HG02970 (cell line): ENCODE data around the gene CEP83.
"Not testable (repeated sequence)": the region's sequence is repeated elsewhere in the genome, so short reads cannot be mapped to it uniquely, and the experiment has no call there.

Experiments used
- ATAC-seq: cut with Tn5 transposase; IDR thresholded peaks from one replicate; pipeline ENCODE4 v1.9.1; 2021; ENCODE audit warnings: mild to moderate bottlenecking, moderate library complexity, moderate number of reproducible peaks; ENCODE audit not compliant: unreplicated experiment, low FRiP score

Gene CEP83

DNA sequence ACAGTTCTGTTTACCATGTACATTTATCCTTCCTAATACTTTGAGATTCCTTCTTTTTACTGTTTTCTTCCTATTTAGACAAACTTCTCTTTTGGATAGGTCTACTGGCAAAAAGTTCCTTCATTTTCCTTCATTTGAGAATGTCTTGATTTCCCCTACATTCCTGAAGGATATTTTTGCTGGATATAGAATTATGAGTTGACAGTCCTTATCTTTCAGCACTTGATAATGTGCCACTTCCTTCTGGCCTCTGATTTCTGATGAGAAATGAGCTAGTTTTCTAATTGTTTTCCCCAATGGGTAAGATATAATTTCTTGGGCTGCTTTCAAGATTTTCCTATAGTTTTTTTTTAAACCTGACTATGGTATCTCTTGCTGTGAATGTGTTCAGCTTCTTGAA is 75.6 kb downstream of the CEP83 start:
- ATAC-seq = no peak

DNA sequence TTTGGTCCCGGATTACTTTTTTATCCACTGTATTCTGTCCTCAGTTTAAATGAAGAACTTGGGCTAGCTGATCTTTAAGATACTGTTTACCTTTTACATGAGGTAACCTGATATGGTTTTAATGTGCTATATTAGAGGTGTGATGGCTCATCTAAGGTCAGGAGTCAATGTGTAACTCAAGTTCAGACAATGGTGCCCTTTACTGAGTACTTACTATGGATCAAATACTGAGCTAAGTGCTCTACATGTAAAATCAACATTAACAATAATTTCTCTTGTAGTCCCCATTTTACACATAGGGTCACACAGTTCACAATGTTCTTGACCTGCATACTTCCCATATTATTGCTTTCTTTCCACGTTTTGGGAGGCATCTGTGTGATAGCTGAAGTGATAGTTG is 79.2 kb downstream of the CEP83 start:
- ATAC-seq = no peak

DNA sequence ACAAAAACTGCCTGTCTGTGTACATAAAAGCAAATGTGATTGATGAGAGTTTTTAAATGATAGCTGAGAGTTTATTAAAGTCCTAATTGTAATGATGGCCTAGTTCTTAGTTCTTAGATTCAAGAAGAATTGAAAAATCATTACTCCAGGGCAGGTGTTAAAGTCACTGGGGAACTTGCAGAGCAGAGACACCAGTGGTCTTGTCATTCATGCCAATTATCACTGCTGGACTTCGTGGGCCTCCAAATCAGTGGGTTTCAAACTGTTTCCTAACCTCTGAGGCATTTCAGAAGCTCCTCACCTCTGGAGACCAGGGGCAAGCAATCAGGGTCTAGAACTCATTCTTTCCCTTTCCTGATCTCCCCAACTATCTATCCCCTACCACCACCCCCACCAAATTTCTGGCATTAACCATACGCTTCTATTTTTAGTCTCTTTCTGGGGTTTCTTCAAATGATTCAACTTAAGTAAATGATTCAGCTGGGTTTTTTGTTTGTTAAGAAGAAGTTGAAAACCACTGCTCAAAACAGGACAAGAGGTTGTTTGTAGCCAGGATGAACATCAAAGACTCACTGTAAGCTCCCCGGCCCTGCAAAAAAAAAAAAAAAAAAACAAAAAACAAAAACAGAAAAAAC is 80.1 kb downstream of the CEP83 start:
- no peak for ATAC-seq

DNA sequence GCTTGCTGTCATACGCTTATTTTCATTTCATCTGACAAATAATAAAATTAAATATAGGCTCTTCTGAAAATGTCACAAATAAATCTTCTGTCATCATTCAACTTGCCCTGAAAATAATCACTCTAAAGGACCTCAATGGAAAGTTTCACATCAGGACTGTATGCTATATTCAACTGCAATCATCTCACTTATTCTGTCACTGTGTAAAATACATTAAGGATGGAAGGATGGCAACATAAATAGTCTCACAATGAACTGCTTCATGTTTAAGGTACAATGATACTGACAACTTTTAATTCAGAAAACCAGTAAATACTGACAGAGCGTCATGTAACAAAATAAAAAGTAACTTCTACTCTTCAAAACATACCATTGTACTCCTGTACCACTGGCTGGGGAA is 82.1 kb downstream of the CEP83 start:
- ATAC-seq = no peak

DNA sequence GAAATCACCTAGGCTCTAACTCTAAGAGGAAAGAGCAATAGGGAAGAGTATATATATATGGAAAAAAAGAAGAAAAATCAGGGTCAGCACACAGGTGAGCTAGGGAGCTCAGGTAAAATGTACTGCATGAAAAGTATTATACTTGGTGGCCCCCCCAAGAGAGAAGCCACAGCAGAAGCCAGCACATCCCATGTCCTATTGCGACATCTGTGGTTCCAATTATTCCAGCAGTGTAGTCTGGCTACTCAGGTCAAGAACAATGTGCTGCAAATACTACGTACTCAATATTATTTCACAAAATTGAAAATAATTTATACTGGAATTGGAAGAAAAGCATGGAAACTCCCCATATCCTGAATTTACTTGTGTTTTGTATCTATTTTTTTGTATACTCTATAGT is 85.5 kb downstream of the CEP83 start:
- no peak for ATAC-seq

DNA sequence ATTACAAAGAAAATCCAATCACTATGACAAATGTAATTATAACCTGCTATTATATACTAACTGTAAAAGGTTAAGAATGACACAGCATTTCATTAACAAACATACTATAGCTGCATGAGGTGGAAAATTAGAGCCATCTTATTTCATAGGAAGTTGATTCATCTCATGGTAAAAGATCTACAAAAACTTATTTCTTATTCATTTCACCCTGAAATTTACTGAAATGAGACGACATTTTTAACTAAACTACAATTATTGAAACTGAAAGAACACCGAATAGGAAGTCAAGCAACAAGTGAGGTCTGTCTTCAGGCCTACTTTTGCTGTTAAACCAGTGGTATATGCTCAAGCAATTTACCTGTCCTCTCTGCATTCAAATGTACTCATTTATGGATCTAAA is 87.2 kb downstream of the CEP83 start:
- no peak for ATAC-seq

DNA sequence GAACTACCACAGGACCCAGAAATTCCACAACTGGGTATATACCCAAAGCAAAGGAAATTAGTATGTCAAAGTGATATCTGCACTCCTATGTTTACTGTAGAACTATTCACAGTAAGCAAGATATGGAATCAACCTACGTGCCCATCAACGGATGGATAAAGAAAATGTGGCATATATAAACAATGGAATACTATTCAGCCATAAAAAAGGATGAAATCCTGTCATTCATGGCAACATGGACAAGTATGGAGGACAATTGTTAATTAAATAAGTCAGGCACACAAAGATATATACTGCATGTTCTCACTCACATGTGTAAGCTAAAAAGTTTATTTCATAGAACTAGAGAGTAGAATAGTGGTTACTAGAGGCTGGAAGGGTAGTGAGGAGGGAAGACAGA is 97.0 kb downstream of the CEP83 start:
- no peak for ATAC-seq

DNA sequence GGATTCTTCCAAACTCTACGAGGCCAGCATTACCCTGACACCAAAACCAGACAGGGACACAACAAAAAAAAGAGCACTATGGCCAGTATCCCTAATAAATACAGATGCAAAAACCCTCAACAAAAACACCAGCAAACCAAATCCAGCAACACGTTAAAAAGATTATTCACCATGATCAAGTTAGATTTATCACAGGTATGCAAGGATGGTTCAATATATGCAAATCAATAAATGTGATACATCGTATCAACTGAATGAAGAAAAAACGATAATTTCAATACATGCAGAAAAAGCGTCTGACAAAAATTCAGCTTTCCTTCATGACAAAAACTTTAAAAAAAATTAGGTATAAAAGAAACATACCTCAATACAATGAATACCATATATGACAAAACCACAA is 99.9 kb downstream of the CEP83 start:
- ATAC-seq = no peak

DNA sequence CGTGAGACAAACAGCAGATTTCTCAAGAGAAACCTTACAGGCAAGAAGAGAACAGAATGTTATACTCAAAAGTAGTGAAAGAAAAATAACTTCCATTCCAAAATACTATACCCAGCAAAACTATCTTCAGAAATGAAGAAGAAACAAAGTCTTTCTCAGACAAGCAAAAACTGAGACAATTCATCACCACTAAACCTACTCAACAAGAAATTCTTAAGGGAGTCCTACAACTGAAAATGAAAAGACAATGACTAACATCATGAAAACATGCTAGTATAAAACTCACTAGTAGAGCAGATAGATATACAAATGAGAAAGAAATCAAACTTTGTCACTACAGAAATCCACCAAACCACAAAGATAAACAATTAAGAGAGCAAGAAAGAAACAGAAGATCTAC is 106.5 kb downstream of the CEP83 start:
- ATAC-seq = no peak

DNA sequence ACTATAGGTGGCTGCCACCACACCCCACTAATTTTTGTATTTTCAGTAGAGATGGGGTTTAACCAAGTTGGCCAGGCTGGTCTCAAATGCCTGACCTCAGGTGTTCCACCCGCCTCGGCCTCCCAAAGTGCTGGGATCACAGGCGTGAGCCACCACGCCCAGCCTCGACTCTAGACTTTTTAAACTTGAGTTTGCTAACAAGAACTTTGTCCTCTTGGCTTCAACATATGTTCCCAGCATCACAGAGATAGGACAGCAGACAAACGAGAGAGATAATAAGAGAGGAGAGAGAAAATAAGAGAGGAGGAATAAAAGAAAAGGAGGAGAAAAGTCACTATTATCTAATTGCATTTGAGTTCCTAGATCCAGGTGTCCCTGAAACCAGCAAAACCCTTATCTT is 119.1 kb downstream of the CEP83 start:
- no peak for ATAC-seq

DNA sequence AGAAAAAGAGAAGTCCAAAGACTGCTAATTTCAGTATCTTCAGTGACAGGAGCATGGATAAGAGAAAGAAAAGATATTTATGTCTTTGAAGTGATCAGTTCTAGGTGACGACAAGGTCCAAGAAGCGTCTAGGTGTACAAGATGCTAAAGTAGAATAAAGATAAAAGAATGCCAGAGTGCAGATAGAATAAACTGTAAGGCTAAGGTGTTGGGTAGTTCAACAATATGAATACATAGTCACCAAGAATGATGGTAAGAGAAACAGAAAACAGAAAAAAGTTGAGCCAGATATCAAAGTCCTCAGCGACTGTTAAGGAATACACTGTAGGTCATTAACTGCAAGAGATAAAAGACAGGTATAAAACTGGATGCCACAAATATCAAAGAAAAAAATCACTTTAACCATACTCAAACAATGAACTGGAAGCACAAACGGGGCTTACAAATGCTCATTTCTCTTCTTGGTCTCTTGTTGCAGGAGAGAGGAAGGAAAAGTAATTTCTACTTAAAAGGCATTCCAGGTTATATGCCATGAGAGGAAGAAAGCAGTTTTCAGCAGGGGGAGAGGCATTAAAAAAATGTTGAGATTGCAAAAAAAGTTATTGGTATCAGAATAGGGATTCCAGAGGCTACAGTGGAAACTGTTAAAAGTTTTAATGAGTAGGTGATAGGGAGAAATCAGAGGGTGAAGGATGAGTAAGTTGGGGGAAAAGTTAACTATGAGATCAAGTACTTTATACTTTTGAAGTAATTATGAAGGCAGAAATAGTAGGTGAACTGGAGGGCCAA is 121.5 kb downstream of the CEP83 start:
- ATAC-seq = no peak

DNA sequence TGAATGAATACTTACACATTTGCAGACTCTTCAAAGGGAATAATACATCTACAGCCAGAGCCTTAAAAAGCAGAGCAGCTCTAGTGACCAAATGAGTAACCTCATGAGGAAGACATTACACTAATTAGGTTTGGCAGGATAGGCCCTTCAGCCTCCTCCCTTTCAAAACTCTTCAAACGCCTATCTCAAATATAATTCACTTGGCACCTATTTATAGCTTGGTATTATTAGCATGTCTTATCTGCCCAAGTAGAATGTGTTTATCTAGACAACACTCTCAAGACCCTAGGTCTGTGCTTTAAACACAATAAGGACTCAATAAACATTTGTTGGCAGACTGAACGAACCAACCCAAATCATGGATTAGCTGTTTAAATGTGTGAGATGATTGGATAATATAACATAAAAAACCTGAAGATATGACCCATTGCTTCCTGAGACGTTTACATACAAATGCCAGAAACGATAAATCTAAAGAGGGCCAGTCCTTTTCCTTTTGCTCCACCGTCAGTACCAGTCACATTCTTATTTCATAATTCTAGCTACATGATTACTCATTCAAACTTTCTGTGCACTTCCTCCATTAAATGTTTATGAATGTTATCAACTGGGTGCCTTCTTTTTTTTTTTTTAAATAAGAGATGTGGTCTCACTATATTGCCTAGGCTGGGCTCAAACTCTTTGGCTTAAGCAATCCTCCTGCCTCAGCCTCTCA is 123.3 kb downstream of the CEP83 start:
- no peak for ATAC-seq

DNA sequence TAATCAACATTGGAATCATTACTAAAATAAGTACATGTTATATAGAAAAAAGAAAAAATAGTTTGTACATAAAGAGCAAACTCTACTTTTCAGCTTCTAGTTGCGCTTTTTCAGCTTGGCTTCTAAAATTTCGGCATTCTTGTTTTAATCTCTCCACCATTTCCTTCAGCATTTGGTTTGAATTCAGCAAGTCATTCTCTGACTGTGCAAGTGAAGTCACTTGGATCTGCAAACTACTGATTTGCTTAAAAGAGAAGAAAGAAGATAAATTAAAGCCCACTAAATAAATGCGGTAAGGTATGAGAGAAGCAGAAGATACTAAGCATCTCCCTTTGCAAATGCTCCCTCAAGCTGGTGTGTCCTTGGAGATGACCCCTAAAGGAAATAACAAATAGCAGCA is 126.3 kb downstream of the CEP83 start:
- no peak for ATAC-seq

DNA sequence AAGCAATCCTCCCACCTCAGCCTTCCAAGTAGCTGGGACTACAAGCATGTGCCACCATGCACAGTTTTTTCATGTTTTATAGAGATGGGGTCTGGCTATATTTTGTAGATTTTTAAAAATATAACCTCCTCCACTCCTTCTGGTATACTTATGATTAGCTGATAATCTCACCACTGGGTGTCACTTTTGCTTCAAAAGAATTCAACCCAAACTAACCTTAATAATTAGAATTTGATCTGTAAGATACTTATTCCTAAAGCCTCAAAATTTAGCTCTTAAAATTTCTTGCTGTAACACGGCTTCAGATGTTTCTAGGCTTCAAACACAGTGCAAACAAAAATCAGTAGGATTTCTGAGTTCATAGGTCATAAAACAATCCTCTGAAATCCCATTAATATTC is 130.3 kb downstream of the CEP83 start:
- no peak for ATAC-seq

DNA sequence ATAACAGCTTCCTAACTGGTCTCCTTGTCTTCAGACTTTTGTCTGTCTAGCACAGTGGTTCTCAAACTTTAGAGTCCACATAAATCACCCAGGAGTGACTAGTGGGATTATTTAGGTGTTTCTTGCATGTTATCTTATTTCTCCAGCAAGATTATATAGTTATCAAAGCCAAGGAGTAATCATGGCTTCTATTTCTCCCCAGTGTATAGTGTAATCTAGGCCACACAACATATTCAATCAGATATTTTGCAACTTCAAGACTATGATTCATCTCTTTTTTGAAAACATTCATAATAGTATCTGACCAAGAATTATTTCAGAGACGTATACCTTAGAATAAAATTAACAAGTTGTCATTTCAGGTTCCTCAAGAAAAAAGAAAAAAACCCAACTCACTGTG is 131.9 kb downstream of the CEP83 start:
- no peak for ATAC-seq

DNA sequence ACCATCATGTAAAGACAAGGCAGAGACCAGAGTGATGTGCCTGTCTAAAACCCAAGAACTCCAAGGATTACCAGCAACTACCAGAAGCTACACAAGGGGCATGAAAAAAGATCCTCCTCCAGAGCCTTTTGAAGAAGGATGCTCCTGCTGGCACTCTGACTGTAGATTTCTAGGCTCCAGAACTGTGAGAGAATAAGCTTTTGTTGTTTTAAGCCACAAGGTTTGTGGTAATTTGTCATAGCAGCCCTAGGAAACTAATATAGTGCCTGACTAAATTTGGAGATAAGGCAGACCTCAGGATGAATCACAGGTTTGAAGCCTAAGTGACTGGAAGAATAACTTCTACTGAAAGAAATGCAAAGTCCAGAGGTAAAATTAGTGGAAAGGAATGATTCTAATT is 132.9 kb downstream of the CEP83 start:
- ATAC-seq = no peak

DNA sequence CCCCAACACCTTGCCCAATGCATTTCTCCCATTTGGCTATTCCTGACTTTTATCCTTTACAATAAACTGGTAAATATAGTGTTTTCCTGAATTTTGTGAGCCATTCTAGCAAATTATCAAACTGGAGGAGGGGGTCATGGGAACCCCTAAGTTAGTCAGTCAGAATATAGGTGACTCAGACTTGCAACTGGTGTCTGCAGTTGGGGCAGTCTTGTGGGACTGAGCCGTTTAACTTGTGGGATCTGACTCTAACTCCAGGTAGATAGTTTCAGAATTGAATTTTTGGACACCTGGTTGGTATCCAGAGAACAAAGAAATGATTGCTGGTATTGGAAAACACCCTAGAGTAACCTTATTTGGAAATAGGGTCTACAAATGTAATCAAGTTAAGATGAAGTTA is 133.4 kb downstream of the CEP83 start:
- no peak for ATAC-seq

DNA sequence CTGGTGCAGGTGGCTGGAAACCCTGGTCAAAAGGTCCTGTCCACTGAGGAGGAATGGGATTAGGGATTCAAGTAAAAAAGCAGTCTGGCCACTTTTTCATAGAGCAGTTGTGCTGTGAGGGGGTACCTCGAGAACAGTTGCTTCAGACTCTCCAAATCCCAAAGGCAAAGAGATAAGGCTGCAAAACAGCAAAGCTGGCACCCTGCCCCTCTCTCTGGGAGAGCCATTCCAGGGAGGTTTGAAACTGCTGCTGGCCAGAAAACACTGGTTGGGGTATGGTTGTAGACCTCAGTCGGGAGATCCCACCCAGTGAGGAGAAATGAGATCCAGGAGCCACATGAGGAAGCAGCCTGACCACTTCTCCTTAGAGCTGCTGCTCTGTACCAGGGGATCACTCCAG is 137.3 kb downstream of the CEP83 start:
- no peak for ATAC-seq

DNA sequence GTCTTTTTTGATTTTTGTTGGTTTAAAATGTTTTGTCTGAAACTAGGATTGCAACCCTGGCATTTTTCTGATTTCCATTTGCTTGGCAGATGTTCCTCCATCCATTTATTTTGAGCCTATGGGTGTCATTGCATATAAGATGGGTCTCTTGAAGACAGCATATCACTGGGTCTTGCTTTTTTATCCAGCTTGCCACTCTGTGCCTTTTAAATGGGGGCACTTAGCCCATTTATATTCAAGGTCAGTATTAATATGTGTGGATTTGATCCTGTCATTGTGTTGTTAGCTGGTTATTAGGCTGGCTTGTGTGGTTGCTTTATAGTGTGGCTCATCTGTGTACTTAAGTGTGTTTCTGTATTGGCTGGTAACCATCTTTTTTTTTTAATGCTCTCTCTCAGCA is 139.6 kb downstream of the CEP83 start:
- ATAC-seq = no peak

DNA sequence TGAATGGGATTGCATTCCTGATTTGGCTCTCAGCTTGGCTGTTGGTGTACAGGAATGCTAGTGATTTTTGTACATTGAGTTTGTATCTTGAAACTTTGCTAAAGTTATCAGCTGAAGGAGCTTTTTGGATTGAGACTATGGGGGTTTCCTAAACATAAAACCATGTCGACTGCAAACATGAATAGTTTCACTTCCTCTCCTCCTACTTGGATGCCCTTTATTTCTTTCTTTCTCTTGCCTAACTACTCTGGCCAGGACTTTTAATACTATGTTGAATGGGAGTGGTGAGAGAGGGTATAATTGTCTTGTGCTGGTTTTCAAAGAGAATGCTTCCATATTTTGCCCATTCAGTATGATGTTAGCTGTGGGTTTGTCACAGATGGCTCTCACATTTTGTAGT is 141.5 kb downstream of the CEP83 start:
- no peak for ATAC-seq

DNA sequence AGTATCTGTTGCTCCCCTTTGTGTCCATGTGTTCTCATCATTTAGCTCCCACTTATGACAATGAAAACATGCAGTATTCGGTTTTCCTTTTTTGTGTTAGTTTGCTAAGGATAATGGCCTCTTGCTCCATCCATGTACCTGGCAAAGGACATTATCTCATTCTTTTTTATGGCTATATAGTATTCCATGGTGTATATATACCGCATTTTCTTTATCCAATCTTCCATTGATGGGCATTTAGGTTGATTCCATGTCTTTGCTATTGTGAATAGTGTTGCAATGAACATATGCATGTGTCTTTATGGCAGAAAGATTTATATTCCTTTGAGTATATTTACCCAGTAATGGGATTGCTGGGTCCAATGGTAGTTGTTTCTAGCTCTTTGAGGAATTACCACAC is 143.1 kb downstream of the CEP83 start:
- not testable (repeated sequence) for ATAC-seq

DNA sequence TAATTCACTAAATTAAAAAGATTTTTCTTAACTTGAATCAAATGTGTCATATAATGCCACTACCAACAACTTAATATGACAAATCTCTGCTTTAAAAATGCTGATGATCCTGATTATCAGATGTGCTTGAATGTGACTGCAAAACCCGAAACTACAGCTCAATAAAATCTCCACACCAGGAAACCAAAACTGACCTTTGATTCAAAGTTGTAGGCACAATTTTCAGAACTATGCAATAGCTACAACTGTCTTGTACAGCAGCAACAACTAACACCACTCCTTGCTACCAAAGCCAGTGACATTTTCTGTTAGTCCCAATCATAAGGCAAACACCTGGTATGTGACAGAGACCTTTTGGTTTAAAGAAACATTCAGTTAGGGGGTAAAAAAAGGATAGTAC is 147.3 kb downstream of the CEP83 start:
- ATAC-seq = no peak
